SK-N-SH treated with all-trans-retinoic acid at 6 μM for 48 hours (cell line): ENCODE measurements around the gene ZNF469.

ENCODE experiments used
- ATAC-seq: fragments of 200-7000 bp; cut with Tn5 transposase; 3 replicates; pipeline ENCODE4 v1.9.1; 2020; ENCODE audit warnings: mild to moderate bottlenecking, moderate library complexity
- BACH2 ChIP-seq: fragments of 250-450 bp; sonication (Bioruptor Pico); IDR thresholded peaks from 2 replicates; pipeline ENCODE4 v1.9.0; 2021; ENCODE audit warnings: mild to moderate bottlenecking, borderline replicate concordance
- CREB5 ChIP-seq: fragments of 250-450 bp; sonication (Bioruptor Pico); IDR thresholded peaks from 2 replicates; pipeline ENCODE4 v1.5.1; 2020; ENCODE audit warnings: low read depth, mild to moderate bottlenecking, moderate library complexity
- CSDC2 ChIP-seq: fragments of 250-450 bp; sonication (Bioruptor Pico); IDR thresholded peaks from 2 replicates; pipeline ENCODE4 v1.5.0; 2020; ENCODE audit warnings: mild to moderate bottlenecking, moderate library complexity
- CSRNP3 ChIP-seq: fragments of 250-450 bp; sonication (Bioruptor Pico); IDR thresholded peaks from 2 replicates; pipeline ENCODE4 v1.5.1; 2021; ENCODE audit warnings: mild to moderate bottlenecking, moderate library complexity
- GLIS3 ChIP-seq: fragments of 250-450 bp; sonication (Bioruptor Pico); IDR thresholded peaks from 2 replicates; pipeline ENCODE4 v1.5.0; 2020; ENCODE audit warnings: mild to moderate bottlenecking, moderate library complexity
- ISL1 ChIP-seq: fragments of 250-450 bp; sonication (Bioruptor Pico); IDR thresholded peaks from 2 replicates; pipeline ENCODE4 v2.1.2; 2022; ENCODE audit warnings: mild to moderate bottlenecking, moderate library complexity
- OSR1 ChIP-seq: fragments of 250-450 bp; sonication (Bioruptor Pico); IDR thresholded peaks from 2 replicates; pipeline ENCODE4 v1.8.0; 2022; ENCODE audit warnings: moderate library complexity, mild to moderate bottlenecking, inconsistent platforms
- PATZ1 ChIP-seq: fragments of 250-450 bp; sonication (Bioruptor Pico); IDR thresholded peaks from 2 replicates; pipeline ENCODE4 v1.8.0; 2020; ENCODE audit warnings: mild to moderate bottlenecking, moderate library complexity, borderline replicate concordance
- POU6F1 ChIP-seq: fragments of 250-450 bp; sonication (Bioruptor Pico); IDR thresholded peaks from 2 replicates; pipeline ENCODE4 v1.8.0; 2021; ENCODE audit warnings: low read depth, mild to moderate bottlenecking, moderate library complexity, borderline replicate concordance
- PPARA ChIP-seq: fragments of 250-450 bp; sonication (Bioruptor Pico); IDR thresholded peaks from 2 replicates; pipeline ENCODE4 v1.5.0; 2020; ENCODE audit warnings: mild to moderate bottlenecking, borderline replicate concordance
- RARB ChIP-seq: fragments of 250-450 bp; sonication (Bioruptor Pico); IDR thresholded peaks from 2 replicates; pipeline ENCODE4 v1.8.0; 2021; ENCODE audit warnings: mild to moderate bottlenecking, moderate library complexity
- SNAI2 ChIP-seq: fragments of 250-450 bp; sonication (Bioruptor Pico); IDR thresholded peaks from 2 replicates; pipeline ENCODE4 v1.5.0; 2020; ENCODE audit warnings: mild to moderate bottlenecking, moderate library complexity
- TCF4 ChIP-seq: fragments of 250-450 bp; sonication (Bioruptor Pico); IDR thresholded peaks from 2 replicates; pipeline ENCODE4 v1.8.0; 2021; ENCODE audit warnings: mild to moderate bottlenecking, moderate library complexity, borderline replicate concordance
- ZFP3 ChIP-seq: fragments of 250-450 bp; sonication (Bioruptor Pico); IDR thresholded peaks from 2 replicates; pipeline ENCODE4 v1.5.0; 2020; ENCODE audit warnings: mild to moderate bottlenecking, moderate library complexity
- ZFP30 ChIP-seq: fragments of 450-650 bp; formaldehyde crosslinking; IDR thresholded peaks from 2 replicates; pipeline ENCODE4 v1.5.0; 2022; ENCODE audit warnings: mild to moderate bottlenecking, moderate library complexity
- ZNF565 ChIP-seq: fragments of 450-650 bp; formaldehyde crosslinking; conservative IDR thresholded peaks from 2 replicates; pipeline ENCODE4 v1.5.0; 2020; ENCODE audit warnings: low read depth, mild to moderate bottlenecking, moderate library complexity
- ZNF70 ChIP-seq: fragments of 450-650 bp; formaldehyde crosslinking; IDR thresholded peaks from 2 replicates; pipeline ENCODE4 v1.5.0; 2020; ENCODE audit warnings: mild to moderate bottlenecking, moderate library complexity
- ZNF8 ChIP-seq: fragments of 450-650 bp; formaldehyde crosslinking; IDR thresholded peaks from 2 replicates; pipeline ENCODE4 v1.5.0; 2020; ENCODE audit warnings: mild to moderate bottlenecking, moderate library complexity
- TF ChIP-seq, protein P1 (sequence below): fragments of 250-450 bp; sonication (Bioruptor Pico); IDR thresholded peaks from 2 replicates; pipeline ENCODE4 v1.5.0; 2020; ENCODE audit warnings: mild to moderate bottlenecking, moderate library complexity

The ZNF469 gene

DNA sequence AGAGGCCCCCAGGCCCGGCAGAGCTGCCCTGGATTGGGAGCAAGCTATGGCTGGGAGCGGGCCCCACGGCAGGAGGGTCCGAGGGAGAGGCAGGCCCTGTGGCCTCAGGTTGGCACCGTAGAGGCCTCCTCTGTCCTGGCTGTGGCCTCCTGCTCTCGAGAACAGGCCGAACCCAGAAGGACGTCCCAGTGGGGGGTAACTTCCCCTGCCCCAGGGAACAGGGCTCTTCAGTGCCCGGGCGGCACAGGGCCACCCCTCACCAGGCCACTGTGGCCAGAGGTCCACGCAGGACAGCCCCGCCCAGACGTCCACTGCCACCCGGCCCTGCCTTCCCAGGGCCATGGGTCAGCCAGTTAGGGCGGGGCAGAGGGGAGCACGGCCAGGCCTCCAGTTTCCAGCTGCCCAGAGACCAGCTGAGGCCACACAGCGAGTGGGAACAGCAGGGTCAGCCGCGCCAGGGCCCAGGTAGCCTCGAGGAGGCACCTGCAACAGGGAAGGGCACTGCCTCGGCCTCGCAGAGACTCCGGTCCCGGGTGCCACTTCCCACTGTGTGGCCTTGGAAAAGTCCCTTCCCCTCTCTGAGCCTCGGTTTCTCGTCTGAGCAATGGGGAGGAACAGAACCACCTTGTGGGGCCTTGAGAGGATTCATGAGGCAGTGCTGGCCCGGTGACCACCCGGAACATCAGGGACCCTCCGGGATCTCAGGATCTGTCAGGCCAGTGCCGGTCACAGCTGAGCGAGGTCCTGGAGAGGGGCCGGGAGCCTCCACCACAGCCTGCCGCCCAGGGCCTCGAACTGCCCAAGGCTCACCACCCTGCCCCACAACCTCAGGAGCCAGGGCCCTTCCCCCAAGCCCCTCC is 32.0 kb downstream of the ZNF469 start:
- no peak for TF ChIP-seq GLIS3 (CRISPR knock-in tag)
- no peak for TF ChIP-seq TCF4
- no peak for TF ChIP-seq ISL1 (CRISPR knock-in tag)
- no peak for TF ChIP-seq OSR1
- no peak for TF ChIP-seq ZNF8 (CRISPR knock-in tag)
- TF ChIP-seq RARB (CRISPR knock-in tag): no peak
- TF ChIP-seq CSDC2: no peak
- TF ChIP-seq, protein P1, sequence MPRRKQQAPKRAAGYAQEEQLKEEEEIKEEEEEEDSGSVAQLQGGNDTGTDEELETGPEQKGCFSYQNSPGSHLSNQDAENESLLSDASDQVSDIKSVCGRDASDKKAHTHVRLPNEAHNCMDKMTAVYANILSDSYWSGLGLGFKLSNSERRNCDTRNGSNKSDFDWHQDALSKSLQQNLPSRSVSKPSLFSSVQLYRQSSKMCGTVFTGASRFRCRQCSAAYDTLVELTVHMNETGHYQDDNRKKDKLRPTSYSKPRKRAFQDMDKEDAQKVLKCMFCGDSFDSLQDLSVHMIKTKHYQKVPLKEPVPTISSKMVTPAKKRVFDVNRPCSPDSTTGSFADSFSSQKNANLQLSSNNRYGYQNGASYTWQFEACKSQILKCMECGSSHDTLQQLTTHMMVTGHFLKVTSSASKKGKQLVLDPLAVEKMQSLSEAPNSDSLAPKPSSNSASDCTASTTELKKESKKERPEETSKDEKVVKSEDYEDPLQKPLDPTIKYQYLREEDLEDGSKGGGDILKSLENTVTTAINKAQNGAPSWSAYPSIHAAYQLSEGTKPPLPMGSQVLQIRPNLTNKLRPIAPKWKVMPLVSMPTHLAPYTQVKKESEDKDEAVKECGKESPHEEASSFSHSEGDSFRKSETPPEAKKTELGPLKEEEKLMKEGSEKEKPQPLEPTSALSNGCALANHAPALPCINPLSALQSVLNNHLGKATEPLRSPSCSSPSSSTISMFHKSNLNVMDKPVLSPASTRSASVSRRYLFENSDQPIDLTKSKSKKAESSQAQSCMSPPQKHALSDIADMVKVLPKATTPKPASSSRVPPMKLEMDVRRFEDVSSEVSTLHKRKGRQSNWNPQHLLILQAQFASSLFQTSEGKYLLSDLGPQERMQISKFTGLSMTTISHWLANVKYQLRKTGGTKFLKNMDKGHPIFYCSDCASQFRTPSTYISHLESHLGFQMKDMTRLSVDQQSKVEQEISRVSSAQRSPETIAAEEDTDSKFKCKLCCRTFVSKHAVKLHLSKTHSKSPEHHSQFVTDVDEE (CRISPR knock-in tag): no peak
- TF ChIP-seq PPARA (CRISPR knock-in tag): no peak
- no peak for TF ChIP-seq CREB5 (CRISPR knock-in tag)
- no peak for TF ChIP-seq ZNF565
- no peak for TF ChIP-seq ZNF70
- TF ChIP-seq ZFP30: no peak
- no peak for ATAC-seq

DNA sequence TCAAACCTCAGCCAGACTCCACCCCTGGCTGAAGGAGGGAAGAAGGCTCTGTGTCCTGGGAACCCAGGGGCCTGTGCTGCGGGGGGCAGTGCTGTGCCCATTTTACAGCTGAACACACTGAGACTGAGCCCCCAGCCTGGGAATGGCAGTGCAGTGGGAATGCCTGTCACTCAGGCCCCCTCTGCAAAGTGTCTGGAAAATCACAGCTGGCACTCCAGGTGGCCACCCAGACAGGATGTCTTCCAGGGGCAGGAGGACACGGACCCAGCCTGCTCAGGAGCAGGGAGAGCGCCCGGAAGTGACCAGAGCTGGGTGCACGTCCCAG is 32.6 kb downstream of the ZNF469 start:
- TF ChIP-seq PPARA (CRISPR knock-in tag) (no peak), CSRNP3 (CRISPR knock-in tag) (no peak), BACH2 (CRISPR knock-in tag) (no peak), PATZ1 (no peak), CSDC2 (no peak), ZNF565 (no peak), ZFP3 (no peak), ZNF70 (no peak), SNAI2 (CRISPR knock-in tag) (no peak)
- ATAC-seq: no peak

- ATAC-seq: no peak
Measured at GRCh38 chr16:88415713-88416323, 33.1 kb downstream of the ZNF469 start.

More at GRCh38 chr16:88415713-88416323, 33.1 kb downstream of the ZNF469 start:
- no peak for TF ChIP-seq ZNF8 (CRISPR knock-in tag)
- no peak for TF ChIP-seq ZNF70
- TF ChIP-seq ISL1 (CRISPR knock-in tag): no peak
- TF ChIP-seq POU6F1 (CRISPR knock-in tag): no peak
- TF ChIP-seq CREB5 (CRISPR knock-in tag): no peak
- TF ChIP-seq RARB (CRISPR knock-in tag): no peak
- TF ChIP-seq ZFP30: no peak
- no peak for TF ChIP-seq BACH2 (CRISPR knock-in tag)
- no peak for TF ChIP-seq PPARA (CRISPR knock-in tag)
- TF ChIP-seq SNAI2 (CRISPR knock-in tag): no peak
